ENCODE results near the gene OR51F2.
"Not testable (repeated sequence)": the region's sequence is repeated elsewhere in the genome, so short reads cannot be mapped to it uniquely, and the experiment has no call there.

The OR51F2 gene

DNA sequence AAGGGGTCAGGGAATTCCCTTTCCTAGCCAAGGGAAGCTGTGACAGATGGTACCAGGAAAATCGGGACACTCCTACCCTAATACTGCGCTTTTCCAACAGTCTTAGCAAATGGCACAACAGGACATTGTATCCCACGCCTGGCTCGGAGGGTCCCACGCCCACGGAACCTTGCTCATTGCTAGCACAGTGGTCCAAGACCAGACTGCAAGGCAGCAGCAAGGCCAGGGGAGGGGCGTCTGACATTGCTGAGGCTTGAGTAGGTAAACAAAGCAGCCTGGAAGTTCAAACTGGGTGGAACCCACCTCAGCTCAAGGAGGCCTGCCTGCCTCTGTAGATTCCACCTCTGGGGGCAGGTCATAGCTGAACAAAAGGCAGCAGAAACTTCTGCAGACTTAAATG is 33.2 kb downstream of the OR51F2 start:
- H3K4me3 Mint-ChIP-seq; H3K4me1 Mint-ChIP-seq (ENCODE audit: low read depth); H3K27ac Mint-ChIP-seq; H3K36me3 Mint-ChIP-seq; H3K27me3 Mint-ChIP-seq; H3K9me3 Mint-ChIP-seq (ENCODE audit: low read depth): not testable (repeated sequence)

DNA sequence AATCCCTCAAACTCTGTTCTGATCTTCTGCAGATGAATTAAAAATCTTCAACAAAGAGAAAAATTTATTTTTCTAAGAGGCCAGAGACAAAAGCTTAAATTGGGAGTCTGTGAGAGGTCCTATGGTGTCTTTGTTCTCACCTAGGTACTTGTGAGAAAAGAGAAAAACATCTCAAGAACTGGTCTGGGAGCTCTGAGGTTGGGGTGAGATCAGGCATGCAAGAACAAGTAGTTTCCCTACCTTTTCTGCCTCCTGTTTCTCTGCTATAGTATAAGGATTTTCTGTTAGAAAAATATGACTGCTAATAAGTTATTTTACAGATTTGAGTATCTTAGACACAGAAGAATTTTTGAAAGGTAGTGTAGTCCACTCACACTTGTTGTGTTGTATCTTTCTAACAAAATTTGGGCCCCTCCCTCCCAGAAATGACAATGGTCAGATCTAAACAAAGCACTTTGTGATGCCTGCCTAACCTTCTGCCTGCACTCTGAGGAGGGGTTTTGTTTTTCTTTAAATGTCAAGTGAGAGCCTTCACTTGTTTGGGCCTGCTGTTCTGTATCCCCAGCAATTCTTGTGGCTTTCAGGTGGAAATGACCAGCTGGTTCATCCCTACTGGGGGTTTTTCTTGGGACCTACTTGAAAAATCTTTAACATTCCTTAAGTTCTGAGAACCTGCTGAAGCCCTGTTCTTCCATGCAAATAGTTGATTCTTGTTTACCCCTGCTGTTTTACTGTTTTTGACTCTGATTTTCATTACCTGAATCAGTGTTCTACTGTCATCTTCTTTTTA is 41.5 kb downstream of the OR51F2 start:
- Mint-ChIP-seq H3K4me1 (ENCODE audit: low read depth) (no peaks in the 10 kb centered on the region), H3K4me3 (no peak overlapping the region), H3K27ac (no peak overlapping the region), H3K36me3 (no peaks in the 10 kb centered on the region), H3K9me3 (ENCODE audit: low read depth) (no peaks in the 10 kb centered on the region), H3K27me3 (peaks cover 3% of the 10 kb centered on the region)

DNA sequence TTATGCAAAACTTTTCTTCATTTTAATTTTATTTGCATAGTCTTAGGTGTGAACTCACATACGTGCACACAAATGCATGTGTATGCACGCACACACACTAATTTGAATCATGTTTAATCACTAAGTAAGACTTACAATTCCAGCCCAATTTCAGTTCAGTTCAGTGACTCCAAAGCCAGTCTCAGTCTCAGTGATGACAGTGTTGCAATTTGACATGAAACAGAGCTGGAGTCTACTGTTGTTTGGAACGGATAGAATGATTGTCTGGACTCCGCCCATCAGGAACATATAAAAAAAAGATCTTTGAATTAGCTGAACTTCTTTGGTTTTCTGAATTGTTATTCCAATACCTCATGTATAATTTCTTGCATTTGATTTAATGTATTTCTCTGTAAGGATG is 42.8 kb downstream of the OR51F2 start:
- H3K27me3 Mint-ChIP-seq = peaks cover 3% of the 10 kb centered on the region
- no peaks in the 10 kb centered on the region for H3K36me3 Mint-ChIP-seq
- no peak overlapping the region for H3K4me3 Mint-ChIP-seq
- no peak overlapping the region for H3K27ac Mint-ChIP-seq
- H3K9me3 Mint-ChIP-seq (ENCODE audit: low read depth) = no peaks in the 10 kb centered on the region
- H3K4me1 Mint-ChIP-seq (ENCODE audit: low read depth) = no peaks in the 10 kb centered on the region

DNA sequence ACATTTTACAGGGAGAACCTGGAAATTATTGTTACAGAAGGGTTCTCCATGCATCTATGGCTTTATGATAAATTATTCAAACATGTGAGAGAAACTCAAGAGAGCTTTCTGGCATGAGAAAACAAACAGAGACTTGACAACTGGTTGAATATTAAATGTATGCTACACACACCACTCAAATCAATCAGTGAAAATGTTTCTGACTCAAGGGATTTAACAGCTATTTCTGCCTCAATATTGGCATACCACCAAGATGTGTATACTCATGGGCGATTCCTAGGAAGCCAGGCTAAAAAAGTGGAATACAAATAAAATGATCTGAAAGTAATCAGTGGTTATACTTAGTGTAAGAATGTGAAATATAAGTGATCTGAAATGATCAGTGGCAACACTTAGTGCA is 44.7 kb downstream of the OR51F2 start:
- Mint-ChIP-seq H3K27ac (no peak overlapping the region), H3K4me3 (no peak overlapping the region), H3K9me3 (ENCODE audit: low read depth) (no peaks in the 10 kb centered on the region), H3K36me3 (no peaks in the 10 kb centered on the region), H3K4me1 (ENCODE audit: low read depth) (no peaks in the 10 kb centered on the region), H3K27me3 (peaks cover 3% of the 10 kb centered on the region)
